Peyer's patch (tissue), 4 donors: ENCODE data around the gene HHIPL1. TPM values are rescaled to one million over a fixed set of nuclear protein-coding genes. Genes with fewer than 3 reads are reported as not detected.

Experiments used
- DNase-seq, 3 donors: peaks; one replicate each; pipeline ENCODE4 v3.0.0-alpha.2; 2017 to 2019
- H3K27ac ChIP-seq, 4 donors: fragments of 200-600 bp; sonication (generic); one replicate each; pipeline ENCODE4 v1.5.1; 2016 to 2019
- H3K27me3 ChIP-seq, 2 donors: fragments of 200-600 bp; sonication (generic); one replicate each; pipeline ENCODE4 v1.5.1; 2019
- H3K36me3 ChIP-seq, 3 donors: fragments of 200-600 bp; sonication (generic); one replicate each; pipeline ENCODE4 v1.5.1; 2016 to 2019
- H3K4me1 ChIP-seq, 4 donors: fragments of 200-600 bp; sonication (generic); one replicate each; pipeline ENCODE4 v1.5.1; 2016 to 2019
- H3K4me3 ChIP-seq, 4 donors: fragments of 200-600 bp; sonication (generic); 1 replicate in 3 of 4; 2 replicates in 1 of 4; pipeline ENCODE4 v1.5.1; 2016 to 2019; ENCODE audit warnings: mild to moderate bottlenecking in 1 of 4
- H3K9me3 ChIP-seq, 4 donors: fragments of 200-600 bp; sonication (generic); one replicate each; pipeline ENCODE4 v1.5.1; 2016 to 2019; ENCODE audit warnings: mild to moderate bottlenecking in 1 of 4
- POLR2A ChIP-seq, 2 donors: fragments of 450-650 bp; IDR thresholded peaks; one replicate each; pipeline ENCODE4 v1.5.1; 2017; ENCODE audit warnings: antibody characterized with exemption in 2 of 2, mild to moderate bottlenecking in 2 of 2, moderate library complexity in 2 of 2
- total RNA-seq, 4 donors: library from RNA; depleted of rRNA; stranded (reverse); fragments of >200 nt; gene quantifications; one replicate each; pipeline ENCODE4 v1.1.0, GENCODE V29; 2016
- TF ChIP-seq, protein P1 (sequence below), 6 experiments: fragments of 450-650 bp in 4 of 6; fragments of 200-600 bp in 2 of 6; sonication (generic) in 1 of 6; IDR thresholded peaks; one replicate each; pipeline ENCODE4 v1.5.1; 2017 to 2019; ENCODE audit warnings: antibody characterized with exemption in 6 of 6, mild to moderate bottlenecking in 3 of 6, moderate library complexity in 1 of 6

HHIPL1 gene
- total RNA-seq, 4 donors from 2014 or later: 0.88 to 2.5 (median 1.0) TPM

DNA sequence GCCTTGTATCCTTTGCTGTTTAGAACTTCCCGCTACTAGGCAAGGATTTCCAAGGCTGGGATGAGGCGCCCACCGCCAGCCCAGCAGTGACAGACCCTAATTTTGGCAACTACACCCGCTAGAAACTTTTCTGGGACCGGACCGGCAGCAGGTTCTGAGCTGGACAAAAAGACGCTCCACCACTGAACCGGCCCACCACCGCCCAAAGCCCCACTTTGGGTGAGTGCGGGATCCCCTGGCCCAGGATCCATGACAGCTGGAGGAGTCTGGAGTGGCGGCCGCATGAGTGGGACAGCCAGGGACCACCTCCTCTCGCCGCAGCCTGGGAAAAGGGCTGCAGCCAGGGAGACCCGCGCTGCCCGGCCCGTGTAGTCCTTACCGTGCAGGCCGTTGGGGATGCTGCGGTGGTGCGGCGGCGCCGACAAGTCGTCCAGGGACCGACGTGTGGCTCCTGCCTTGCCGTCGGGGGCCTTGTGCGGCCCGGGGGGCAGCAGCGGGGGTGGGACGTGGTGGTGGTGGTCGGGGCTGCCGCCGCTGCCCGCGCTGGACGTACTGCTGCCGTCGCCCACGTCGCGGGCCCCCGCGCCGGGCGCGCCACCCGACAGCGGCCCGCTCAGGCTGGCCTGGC, 42.0 kb upstream of the HHIPL1 start:
- H3K4me3 ChIP-seq: peak overlapping the region; percentile 66 to 90 (median 76)
- no peaks in the 10 kb centered on the region for H3K9me3 ChIP-seq
- no peak for DNase-seq
- peak overlapping the region; percentile 31 to 91 (median 80) for H3K27ac ChIP-seq
- H3K4me1 ChIP-seq: peaks cover 0 to 62% (median 9%) of the 10 kb centered on the region in 4 donors
- no peaks in the 10 kb centered on the region for H3K36me3 ChIP-seq
- TF ChIP-seq, protein P1, sequence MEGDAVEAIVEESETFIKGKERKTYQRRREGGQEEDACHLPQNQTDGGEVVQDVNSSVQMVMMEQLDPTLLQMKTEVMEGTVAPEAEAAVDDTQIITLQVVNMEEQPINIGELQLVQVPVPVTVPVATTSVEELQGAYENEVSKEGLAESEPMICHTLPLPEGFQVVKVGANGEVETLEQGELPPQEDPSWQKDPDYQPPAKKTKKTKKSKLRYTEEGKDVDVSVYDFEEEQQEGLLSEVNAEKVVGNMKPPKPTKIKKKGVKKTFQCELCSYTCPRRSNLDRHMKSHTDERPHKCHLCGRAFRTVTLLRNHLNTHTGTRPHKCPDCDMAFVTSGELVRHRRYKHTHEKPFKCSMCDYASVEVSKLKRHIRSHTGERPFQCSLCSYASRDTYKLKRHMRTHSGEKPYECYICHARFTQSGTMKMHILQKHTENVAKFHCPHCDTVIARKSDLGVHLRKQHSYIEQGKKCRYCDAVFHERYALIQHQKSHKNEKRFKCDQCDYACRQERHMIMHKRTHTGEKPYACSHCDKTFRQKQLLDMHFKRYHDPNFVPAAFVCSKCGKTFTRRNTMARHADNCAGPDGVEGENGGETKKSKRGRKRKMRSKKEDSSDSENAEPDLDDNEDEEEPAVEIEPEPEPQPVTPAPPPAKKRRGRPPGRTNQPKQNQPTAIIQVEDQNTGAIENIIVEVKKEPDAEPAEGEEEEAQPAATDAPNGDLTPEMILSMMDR (IDR thresholded peaks at IDR 0.05): no peak
- TF ChIP-seq POLR2A (IDR thresholded peaks at IDR 0.05): no peak
- no peaks in the 10 kb centered on the region for H3K27me3 ChIP-seq

DNA sequence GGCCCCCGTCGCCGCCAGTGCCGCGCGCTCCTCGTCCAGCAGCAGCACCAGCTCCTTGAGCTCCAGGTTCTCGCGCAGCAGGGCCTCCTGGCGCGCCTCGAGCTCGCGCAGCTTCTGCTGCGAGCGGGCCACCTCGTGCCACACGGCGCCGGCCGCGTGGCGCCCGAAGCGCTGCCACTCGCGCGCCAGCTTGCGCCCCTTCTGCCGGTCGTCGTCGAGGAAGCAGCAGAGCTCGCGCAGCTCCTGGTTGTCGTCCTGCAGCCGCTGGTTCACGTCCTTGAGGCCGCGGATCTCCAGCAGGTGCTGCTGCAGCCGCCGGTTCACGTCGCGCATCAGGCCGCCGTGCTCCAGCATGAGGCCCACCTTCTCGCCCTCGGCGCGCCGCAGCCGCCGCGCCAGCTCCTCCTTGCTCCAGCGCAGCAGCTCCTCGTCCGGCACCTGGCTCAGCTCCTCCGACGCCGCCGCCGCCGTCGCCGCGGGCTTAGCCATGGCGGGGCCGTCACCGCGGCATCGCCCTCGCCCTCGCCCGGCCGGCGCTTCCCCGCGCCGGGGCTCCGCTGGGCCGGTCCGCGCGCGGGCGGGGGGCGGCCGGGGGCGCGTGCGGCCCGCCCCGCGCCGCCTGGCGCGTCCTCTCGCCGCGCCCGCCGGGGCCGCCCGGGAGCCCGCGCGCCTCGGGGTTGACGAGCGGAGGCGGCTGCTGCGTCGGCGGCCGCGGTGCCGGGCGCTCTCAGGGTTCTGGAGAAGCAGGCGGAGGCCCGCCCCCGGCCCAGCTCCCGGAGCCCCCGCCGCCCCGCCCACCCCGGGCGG, 41.3 kb upstream of the HHIPL1 start, which contains the start of gene CCDC85C:
Gene CCDC85C, minus strand, starts transcription at position 737 of the 807 bp plus-strand sequence. Its CDS starts 248 bp downstream, at position 489.
- Histone ChIP-seq H3K4me1 (peaks cover 0 to 55% (median 9%) of the 10 kb centered on the region in 4 donors), H3K27me3 (no peaks in the 10 kb centered on the region), H3K4me3 (peak within 1 kb of the TSS; percentile 66 to 90 (median 76)), H3K9me3 (no peaks in the 10 kb centered on the region), H3K27ac (peak within 1 kb of the TSS; percentile 84 to 91 (median 88)), H3K36me3 (no peaks in the 10 kb centered on the region)
- TF ChIP-seq POLR2A (IDR thresholded peaks at IDR 0.05): no peak
- TF ChIP-seq, protein P1 (IDR thresholded peaks at IDR 0.05): peak in 1 of 6 experiments; percentile 10
- DNase-seq: peak in 2 of 3 donors; percentile 60 to 75

DNA sequence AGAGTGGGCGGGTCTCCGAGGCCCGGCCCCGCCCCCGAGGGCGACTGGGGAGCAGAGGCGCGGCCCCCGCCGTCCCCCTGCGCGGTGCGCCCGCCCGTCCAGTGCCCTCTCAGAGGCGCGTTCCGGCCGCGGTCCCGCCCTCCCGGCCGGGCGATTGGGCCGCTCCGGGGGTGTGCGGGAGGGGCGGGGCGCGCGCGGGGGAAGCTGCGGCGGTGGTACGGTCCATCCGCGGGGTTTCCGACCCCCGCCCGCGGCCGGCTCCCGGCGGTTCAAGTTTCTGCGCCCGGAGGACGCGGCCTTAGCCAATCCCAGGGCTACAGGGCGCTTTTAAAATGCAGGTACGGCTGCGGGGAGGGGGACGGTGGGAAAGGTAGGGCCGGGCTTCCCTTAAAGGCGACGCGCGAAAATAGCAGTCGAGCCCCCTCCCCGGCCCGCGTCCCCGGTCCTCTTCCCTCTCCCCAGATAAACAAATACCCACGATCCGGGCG, 40.6 kb upstream of the HHIPL1 start:
- Histone ChIP-seq H3K27ac (peak overlapping the region; percentile 84 to 91 (median 88)), H3K4me1 (peaks cover 0 to 48% (median 9%) of the 10 kb centered on the region in 4 donors), H3K27me3 (no peaks in the 10 kb centered on the region), H3K9me3 (no peaks in the 10 kb centered on the region), H3K36me3 (no peaks in the 10 kb centered on the region), H3K4me3 (peak overlapping the region; percentile 66 to 90 (median 74))
- TF ChIP-seq, protein P1 (IDR thresholded peaks at IDR 0.05): no peak
- TF ChIP-seq POLR2A (IDR thresholded peaks at IDR 0.05): peak in 1 of 2 donors; percentile 50
- peak; percentile 88 to 97 (median 97) for DNase-seq

DNA sequence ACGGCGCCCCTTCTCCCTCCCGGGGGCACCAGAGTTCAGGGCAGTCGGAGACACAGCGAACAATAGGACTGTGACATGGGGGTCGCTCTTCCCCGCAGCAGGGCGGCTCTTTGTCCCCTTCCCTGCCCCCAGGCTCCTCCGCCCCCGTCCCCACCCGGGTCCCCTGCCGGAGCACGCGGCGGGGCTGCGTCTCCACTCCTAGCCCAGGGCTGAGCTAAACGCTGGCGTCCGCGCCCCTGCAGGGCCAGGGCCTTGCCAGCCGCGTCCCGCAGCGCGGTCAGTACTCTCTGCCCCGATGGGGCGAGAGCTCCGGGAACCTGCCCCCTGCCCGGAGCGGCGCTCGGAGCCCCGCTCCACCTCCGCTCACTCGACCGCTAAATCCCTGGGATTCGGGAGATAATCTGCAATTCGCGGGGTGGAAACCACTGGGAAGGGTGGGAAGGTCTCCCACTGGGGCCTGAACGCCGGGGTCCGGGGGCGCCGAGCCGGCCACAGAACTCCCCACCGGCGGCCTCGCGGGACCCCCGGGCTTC, 40.1 kb upstream of the HHIPL1 start:
- Histone ChIP-seq H3K9me3 (no peaks in the 10 kb centered on the region), H3K27me3 (no peaks in the 10 kb centered on the region), H3K4me3 (peak overlapping the region; percentile 66 to 90 (median 74)), H3K36me3 (no peaks in the 10 kb centered on the region), H3K4me1 (peaks cover 0 to 43% (median 9%) of the 10 kb centered on the region in 4 donors), H3K27ac (peak overlapping the region; percentile 84 to 91 (median 88))
- no peak for DNase-seq
- TF ChIP-seq, protein P1 (IDR thresholded peaks at IDR 0.05): no peak
- TF ChIP-seq POLR2A (IDR thresholded peaks at IDR 0.05): no peak

DNA sequence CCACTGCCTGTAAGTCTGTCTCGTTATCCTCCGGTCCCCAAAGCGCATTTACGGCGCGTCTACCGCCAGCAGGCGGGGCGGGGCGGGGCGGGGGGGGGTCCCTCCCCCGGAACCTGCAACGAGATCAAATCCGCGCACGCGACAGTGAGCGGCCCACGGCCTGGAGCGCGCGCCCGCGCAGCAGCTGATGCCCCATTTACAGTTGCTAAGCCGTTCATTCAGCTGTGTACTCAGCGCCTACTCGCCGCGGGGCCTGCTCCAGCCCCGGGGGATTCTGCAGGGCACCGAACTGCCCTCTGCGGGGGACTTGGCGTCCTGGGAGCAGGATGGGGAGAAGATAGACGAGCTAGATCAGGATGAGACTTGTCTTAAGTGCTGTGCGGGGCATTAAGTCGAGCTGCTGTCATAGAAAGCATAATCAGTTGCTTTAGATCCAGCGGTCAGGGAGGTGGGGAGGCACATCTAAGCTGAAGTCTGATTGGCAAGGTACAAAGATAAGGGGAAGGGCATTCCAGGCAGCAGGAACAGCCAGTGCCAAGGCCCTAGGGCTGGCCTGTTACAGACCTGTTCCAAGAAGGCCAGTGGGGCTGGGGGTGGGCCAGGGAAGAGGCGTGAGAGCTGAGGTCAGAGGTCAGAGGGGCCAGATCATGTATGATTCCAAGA, 39.5 kb upstream of the HHIPL1 start:
- peaks cover 0 to 37% (median 9%) of the 10 kb centered on the region in 4 donors for H3K4me1 ChIP-seq

More for the DNA sequence above, 39.5 kb upstream of the HHIPL1 start:
- Histone ChIP-seq H3K27me3 (no peaks in the 10 kb centered on the region), H3K4me3 (peak overlapping the region; percentile 66 to 90 (median 74)), H3K9me3 (no peaks in the 10 kb centered on the region), H3K36me3 (no peaks in the 10 kb centered on the region), H3K27ac (peak overlapping the region; percentile 84 to 91 (median 88))
- TF ChIP-seq POLR2A (IDR thresholded peaks at IDR 0.05): peak; percentile 25 to 44
- TF ChIP-seq, protein P1 (IDR thresholded peaks at IDR 0.05): peak in 1 of 6 experiments; percentile 1
- peak; percentile 67 to 90 (median 80) for DNase-seq
